Tongue (tissue), 2 donors: ENCODE data around the gene NAGA. TPM values are rescaled to one million over a fixed set of nuclear protein-coding genes. Genes with fewer than 3 reads are reported as not detected.
"Not testable (repeated sequence)": the region's sequence is repeated elsewhere in the genome, so short reads cannot be mapped to it uniquely, and the experiment has no call there.

Experiments used
- DNase-seq: peaks from one replicate; pipeline ENCODE4 v3.0.0-alpha.2; 2015
- total RNA-seq: library from RNA; depleted of rRNA; stranded (reverse); fragments of >200 nt; gene quantifications from one replicate; pipeline ENCODE4 v1.2.3, GENCODE V29; 2014

Gene NAGA
- total RNA-seq, 1 donor from 2014 or later, result 27.1 TPM

GRCh38 chr22:42074846-42075676, 4.4 kb upstream of the NAGA start:
- DNase-seq, result no peak

DNA sequence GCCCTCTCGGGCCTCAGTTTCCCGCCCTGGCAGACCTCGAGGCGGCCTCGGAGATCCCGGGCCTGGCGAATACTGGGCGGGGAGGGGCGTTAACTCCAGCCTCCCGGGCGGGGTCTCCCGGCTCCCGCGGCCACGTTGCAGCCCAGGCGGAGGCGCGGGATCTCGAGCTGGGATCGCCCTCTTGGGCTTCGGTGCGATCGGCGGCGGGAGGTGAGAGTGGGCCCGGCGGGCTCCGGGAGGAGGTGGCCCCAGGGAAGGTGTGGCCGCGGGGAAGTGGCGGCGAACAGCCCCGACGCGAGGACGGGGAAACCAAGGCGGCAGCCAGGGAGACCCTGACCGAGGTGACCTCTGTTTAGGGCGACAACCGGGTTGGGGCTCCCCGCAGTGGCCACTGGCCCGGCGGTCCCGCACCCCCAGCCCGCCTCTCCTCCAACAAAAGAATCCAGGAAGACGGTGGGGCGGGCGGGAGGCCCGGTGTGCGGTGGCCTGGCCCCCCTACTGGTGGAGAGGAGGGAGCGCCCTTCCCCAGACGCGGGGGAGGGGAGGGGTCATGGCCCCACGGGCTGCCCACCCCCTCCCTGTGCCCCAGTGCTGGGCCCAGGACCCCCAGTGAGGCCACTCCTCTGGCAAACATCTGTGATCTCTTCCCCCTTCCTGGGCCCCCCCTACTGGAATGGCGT, 3.7 kb upstream of the NAGA start, which contains the start of gene PHETA2:
Gene PHETA2 (plus strand): TSS at position 117 of the 680 bp plus-strand sequence. CDS start 3,046 bp downstream, outside the sequence.
- peak; percentile 71 for DNase-seq

- no peak for DNase-seq
Measured at GRCh38 chr22:42073621-42074041, 3.0 kb upstream of the NAGA start.

DNA sequence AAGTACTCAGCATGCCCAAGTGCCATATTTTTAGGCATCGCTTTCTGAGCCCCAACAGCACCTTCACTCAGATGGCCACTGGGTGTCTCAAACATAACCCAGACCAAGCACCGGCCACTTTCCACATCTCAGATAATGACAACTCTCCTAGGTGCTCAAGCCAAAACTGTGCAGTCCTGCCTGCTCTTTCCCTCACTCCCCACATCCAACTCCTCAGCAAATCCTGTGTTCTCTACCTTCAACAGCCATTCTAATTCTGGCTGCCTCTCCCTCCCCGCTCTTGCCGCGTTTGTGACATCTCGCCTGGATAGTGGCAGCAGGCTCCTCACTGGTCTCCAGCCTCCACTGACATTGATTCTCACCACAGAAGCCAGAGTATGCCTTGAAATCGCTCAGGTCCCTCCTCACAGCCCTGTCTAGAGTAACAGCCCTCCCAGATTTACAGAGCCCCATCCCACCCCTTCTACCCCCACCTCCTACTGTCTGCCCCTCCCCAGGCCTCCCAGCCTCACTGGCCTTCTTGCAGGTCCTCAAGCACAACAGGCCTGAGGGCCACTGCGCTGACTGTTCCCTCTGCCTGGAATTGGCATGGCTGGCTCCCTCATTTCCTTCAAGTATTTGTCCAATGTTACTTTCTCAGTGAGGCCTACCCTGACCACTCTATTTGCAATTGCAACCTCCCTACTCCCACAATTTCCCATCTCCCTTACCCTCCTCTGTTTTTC, 2.2 kb upstream of the NAGA start:
- DNase-seq, result no peak

DNA sequence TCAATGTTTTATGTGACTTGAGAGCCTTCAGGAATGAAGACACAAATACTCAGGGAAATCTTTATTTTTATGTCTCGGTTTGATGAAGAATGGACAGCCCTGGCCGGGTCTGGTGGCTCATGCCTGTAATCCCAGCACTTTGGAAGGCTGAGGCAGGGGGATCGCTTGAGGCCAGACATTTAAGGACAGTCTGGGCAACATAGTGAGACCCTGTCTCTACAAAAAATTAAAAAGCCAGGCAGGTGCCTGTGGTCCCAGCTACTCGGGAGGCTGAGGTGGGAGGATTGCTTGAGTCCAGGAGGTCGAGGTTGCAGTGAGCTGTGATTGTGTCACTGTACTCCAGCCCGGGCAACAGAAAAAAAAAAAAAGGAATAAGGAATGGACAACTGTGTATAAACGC, 896 bp upstream of the NAGA start:
- DNase-seq, result not testable (repeated sequence)

- DNase-seq, result no peak
Measured at GRCh38 chr22:42069801-42070516, 653 bp downstream of the NAGA start.

- DNase-seq, result no peak
Measured at GRCh38 chr22:42068291-42068690, 2.3 kb downstream of the NAGA start.

DNA sequence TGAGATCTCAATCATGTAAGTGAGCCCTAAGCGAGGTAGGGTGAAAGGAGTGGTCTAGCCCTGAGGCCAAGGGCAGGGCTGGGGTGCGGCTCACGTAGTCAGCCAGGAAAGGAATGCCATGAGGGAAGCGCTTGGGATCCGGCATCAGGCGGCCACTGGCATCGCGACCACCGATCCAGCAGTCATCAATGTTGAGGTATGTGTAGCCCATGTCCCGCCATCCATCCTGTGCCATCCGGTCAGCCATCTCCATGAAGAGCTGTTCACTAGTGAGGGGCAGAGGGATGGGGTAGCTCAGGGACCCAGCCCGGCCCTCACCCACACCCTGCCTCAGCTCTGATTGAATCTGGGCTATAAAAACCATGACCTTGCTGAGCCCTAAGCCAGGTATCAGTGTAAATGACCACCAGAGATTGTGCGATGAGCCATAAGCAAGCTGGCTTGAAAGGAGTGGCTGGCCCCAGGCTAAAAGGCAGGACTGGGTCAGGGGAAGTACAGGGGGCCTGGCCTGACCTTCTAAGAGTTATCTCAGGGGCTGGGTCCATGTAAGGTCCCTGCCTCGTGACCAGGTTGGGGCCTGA, 2.9 kb downstream of the NAGA start:
- no peak for DNase-seq

DNA sequence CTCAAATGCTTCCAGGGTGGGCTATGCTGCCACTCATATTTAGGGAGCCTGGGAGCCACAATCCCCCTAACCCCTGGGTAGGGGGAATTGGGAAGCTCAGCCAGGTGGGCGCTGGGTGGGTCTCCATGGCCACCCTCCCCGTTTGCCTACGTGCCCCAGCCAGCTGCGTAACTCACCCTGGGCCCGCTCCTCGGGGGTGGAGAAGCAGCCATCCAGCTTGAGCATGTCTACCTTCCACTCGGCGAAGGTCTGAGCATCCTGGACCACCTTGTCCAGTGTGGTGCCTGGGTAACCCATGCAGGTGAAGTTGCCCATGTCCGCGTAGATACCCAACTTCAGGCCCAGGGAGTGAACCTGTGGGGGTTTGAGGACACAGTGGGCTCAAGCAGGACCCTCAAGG, 3.7 kb downstream of the NAGA start:
- DNase-seq, result no peak

GRCh38 chr22:42066126-42066761, 4.4 kb downstream of the NAGA start:
- no peak for DNase-seq

GRCh38 chr22:42065438-42066125, 5.0 kb downstream of the NAGA start:
- DNase-seq, result no peak

DNA sequence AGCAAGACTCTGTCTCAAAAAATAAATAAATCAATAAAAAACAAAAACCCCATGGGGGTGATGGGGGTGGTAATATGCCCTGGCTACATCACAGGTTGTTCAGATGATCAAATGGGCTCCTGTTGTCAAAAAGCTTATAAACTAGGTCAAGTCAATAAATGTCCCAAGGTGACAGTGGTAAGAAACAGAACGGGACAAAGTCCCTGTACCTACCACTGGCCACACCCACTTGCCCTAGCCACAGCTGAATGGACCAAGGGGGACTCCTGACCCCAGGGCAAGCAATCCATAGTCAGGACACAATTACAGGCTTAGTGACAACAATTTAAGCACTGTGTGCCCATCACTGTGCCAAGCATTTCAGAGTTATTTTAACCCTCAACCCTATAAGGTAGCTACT, 6.0 kb downstream of the NAGA start:
- DNase-seq, result no peak

DNA sequence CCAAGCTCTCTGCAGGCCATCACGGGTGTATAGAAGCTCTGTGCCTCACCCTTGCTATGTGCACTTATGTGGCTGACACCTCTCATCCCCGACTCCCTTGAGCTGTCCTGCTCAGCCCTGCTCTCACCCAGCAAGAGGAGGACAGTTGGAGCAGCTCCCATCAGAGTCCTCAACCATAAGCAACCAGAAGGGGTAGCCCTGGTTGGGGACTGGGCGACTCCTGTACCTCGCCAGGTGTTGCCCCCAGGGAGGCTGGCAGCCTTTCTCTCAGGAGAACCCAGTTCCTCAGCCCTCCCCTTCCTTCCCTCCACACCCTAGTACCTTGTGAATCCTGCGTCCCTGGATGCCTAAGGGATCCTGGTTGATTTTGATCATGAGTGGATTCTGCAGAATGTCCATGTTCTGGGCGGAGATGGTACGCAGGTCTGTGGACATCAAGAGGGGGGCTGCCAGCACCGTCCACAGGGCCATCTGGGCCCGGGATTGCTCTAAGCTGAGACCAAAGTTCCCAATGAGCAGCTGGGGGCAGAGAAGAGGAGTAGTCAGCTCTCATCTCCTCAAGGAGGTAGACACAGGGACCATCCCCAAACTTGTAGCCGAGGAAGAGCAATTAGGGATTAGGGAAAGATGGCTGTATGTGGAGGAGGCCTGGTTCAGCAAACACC, 8.0 kb downstream of the NAGA start:
- DNase-seq, result no peak

GRCh38 chr22:42061041-42061440, 9.6 kb downstream of the NAGA start:
- no peak for DNase-seq

- no peak for DNase-seq
Measured at GRCh38 chr22:42060489-42060888, 10.1 kb downstream of the NAGA start.

DNA sequence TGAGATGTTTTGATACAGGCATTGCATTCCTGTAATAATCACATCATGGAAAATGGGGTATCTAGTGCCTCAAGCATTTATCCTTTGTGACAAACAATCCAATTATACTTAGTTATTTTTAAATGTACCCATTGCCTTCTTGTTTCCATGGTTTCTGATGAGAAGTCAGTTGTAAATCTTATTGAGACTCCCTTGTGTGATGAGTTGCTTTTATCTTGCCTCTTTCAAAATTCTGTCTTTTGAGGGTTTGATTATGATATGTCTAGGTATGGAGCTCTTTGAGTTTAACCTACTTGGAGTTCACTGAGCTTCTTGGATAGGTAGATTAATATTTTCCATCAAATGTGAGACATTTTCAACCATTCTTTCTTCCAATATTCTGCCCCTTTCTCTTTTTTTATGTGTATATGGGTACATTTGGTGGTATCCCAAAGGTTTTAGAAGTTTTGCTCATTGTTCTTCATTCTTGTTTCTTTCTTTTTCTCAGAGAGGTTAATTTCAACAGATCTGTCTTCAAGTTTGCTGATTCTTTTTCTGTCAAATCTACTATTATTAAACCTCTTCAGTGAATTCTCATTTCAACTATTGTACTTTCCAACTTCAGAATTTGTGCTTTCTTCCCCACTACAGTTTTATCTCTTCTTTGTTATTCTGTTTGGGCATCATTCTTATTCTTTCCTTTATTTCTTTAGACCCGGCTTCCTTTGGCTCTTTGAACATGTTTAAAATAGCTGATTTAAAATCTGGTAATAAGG, 13.7 kb downstream of the NAGA start:
- DNase-seq, result no peak

GRCh38 chr22:42052765-42053164, 17.8 kb downstream of the NAGA start:
- DNase-seq, result no peak

DNA sequence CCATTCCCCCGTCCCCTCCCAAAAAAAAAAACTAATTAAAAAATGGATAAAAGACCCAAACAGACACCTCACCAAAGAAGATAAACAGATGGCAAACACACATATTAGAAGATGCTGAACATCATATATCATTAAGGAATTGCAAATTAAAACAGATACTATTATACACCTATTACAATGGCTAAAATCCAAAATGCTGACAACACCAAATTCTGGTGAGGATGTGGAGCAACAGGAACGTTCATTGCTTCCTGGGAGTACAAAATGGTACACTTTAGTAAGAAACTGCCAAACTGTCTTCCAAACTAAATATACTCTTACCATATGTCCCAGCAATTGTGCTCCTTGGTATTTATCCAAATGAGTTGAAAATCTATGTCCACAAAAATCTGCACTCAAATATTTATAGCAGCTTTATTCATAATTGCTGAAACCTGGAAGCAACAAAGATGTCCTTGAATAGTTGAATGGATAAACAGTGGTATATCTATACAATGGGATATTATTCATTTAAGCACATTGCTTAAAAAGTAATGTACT, 19.9 kb downstream of the NAGA start:
- no peak for DNase-seq

DNA sequence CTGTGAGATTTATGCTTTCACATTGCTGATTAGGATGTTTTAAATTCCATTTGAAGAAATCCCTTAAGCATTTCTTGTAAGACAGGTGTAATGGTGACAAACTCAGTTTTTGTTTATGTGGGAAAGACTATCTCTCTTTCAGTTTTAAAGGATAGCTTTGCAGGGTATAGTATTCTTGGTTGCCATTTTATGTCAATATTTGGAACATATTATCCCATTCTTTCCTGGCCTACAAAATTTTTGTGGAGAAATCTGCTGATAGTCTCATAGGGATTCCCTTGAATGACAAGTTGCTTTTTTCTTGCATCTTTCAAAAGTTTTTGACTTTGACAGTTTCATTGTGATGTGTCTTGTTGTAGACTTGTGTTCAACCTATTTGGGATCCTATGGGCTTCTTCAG, 28.8 kb downstream of the NAGA start:
- DNase-seq, result no peak
